C4-2B (cell line): Measurements from ENCODE around the gene GNS.

Experiments used
- CTCF ChIP-seq: fragments of 450-650 bp; conservative IDR thresholded peaks from 2 replicates; pipeline ENCODE4 v1.5.1; 2017; ENCODE audit warnings: mild to moderate bottlenecking
- ZFX ChIP-seq: fragments of 450-650 bp; IDR thresholded peaks from 2 replicates; pipeline ENCODE4 v1.6.1; 2017

GRCh38 chr12:64729909-64730587 lies 29.2 kb downstream of the GNS start:
- TF ChIP-seq CTCF, result no peak
- TF ChIP-seq ZFX, result no peak
